ENCODE measurements around the gene MBNL2.

Gene MBNL2

GRCh38 chr13:97353927-97354675 is 132.0 kb downstream of the MBNL2 start:
- Histone ChIP-seq H3K4me1 (ENCODE audit: low read length) (no peaks in the 10 kb centered on the region), H3K79me2 (ENCODE audit: low read length) (no peaks in the 10 kb centered on the region), H3K9me3 (replicated peaks; ENCODE audit: insufficient read depth, low read length) (no peaks in the 10 kb centered on the region), H3K36me3 (replicated peaks; ENCODE audit: insufficient read depth, low read length) (no peaks in the 10 kb centered on the region), H2AFZ (ENCODE audit: low read length) (no peak overlapping the region), H3K27me3 (replicated peaks; ENCODE audit: insufficient read depth, low read length) (no peaks in the 10 kb centered on the region), H3K27ac (ENCODE audit: low read length) (no peak overlapping the region), H3K9ac (ENCODE audit: low read length) (no peak overlapping the region), H3K4me2 (ENCODE audit: low read depth, low read length) (no peak overlapping the region), H3K9me2 (replicated peaks; ENCODE audit: insufficient read depth, low read length) (no peaks in the 10 kb centered on the region), H3F3A (ENCODE audit: insufficient read depth, low read length) (no peaks in the 10 kb centered on the region), H4K20me1 (ENCODE audit: insufficient read depth, low read length) (no peaks in the 10 kb centered on the region), H3K4me3 (ENCODE audit: low read length) (no peak overlapping the region)
- no peak for DNase-seq
- TF ChIP-seq EZH2phosphoT487 (IDR thresholded peaks at IDR 0.05; ENCODE audit: low read length): no peak
- TF ChIP-seq EZH2 (optimal IDR thresholded peaks at IDR 0.05; ENCODE audit: low read depth, low read length): no peak
- TF ChIP-seq CTCF (IDR thresholded peaks at IDR 0.05; ENCODE audit: low read length): no peak

GRCh38 chr13:97354808-97355207 is 132.7 kb downstream of the MBNL2 start:
- H3K9me3 ChIP-seq (replicated peaks; ENCODE audit: insufficient read depth, low read length): no peaks in the 10 kb centered on the region
- no peaks in the 10 kb centered on the region for H3K4me1 ChIP-seq (ENCODE audit: low read length)
- H3K27me3 ChIP-seq (replicated peaks; ENCODE audit: insufficient read depth, low read length): no peaks in the 10 kb centered on the region
- no peak overlapping the region for H3K27ac ChIP-seq (ENCODE audit: low read length)
- no peak overlapping the region for H2AFZ ChIP-seq (ENCODE audit: low read length)
- H3F3A ChIP-seq (ENCODE audit: insufficient read depth, low read length): no peaks in the 10 kb centered on the region
- DNase-seq: no peak
- H3K4me3 ChIP-seq (ENCODE audit: low read length): no peak overlapping the region
- H3K36me3 ChIP-seq (replicated peaks; ENCODE audit: insufficient read depth, low read length): no peaks in the 10 kb centered on the region
- no peaks in the 10 kb centered on the region for H4K20me1 ChIP-seq (ENCODE audit: insufficient read depth, low read length)
- H3K9ac ChIP-seq (ENCODE audit: low read length): no peak overlapping the region
- H3K4me2 ChIP-seq (ENCODE audit: low read depth, low read length): no peak overlapping the region
- H3K9me2 ChIP-seq (replicated peaks; ENCODE audit: insufficient read depth, low read length): no peaks in the 10 kb centered on the region
- no peaks in the 10 kb centered on the region for H3K79me2 ChIP-seq (ENCODE audit: low read length)
- TF ChIP-seq CTCF (IDR thresholded peaks at IDR 0.05; ENCODE audit: low read length) (no peak), EZH2phosphoT487 (IDR thresholded peaks at IDR 0.05; ENCODE audit: low read length) (no peak), EZH2 (optimal IDR thresholded peaks at IDR 0.05; ENCODE audit: low read depth, low read length) (no peak)

GRCh38 chr13:97356592-97356991 is 134.5 kb downstream of the MBNL2 start:
- no peaks in the 10 kb centered on the region for H3K4me1 ChIP-seq (ENCODE audit: low read length)
- DNase-seq: no peak
- H3F3A ChIP-seq (ENCODE audit: insufficient read depth, low read length): no peaks in the 10 kb centered on the region
- no peak overlapping the region for H2AFZ ChIP-seq (ENCODE audit: low read length)
- H3K9ac ChIP-seq (ENCODE audit: low read length): no peak overlapping the region
- H3K36me3 ChIP-seq (replicated peaks; ENCODE audit: insufficient read depth, low read length): no peaks in the 10 kb centered on the region
- no peaks in the 10 kb centered on the region for H3K9me2 ChIP-seq (replicated peaks; ENCODE audit: insufficient read depth, low read length)
- H3K4me2 ChIP-seq (ENCODE audit: low read depth, low read length): no peak overlapping the region
- no peaks in the 10 kb centered on the region for H3K9me3 ChIP-seq (replicated peaks; ENCODE audit: insufficient read depth, low read length)
- no peaks in the 10 kb centered on the region for H3K27me3 ChIP-seq (replicated peaks; ENCODE audit: insufficient read depth, low read length)
- TF ChIP-seq EZH2phosphoT487 (IDR thresholded peaks at IDR 0.05; ENCODE audit: low read length) (no peak), EZH2 (optimal IDR thresholded peaks at IDR 0.05; ENCODE audit: low read depth, low read length) (no peak)
- no peak overlapping the region for H3K27ac ChIP-seq (ENCODE audit: low read length)
- H3K4me3 ChIP-seq (ENCODE audit: low read length): no peak overlapping the region
- H3K79me2 ChIP-seq (ENCODE audit: low read length): no peaks in the 10 kb centered on the region
- H4K20me1 ChIP-seq (ENCODE audit: insufficient read depth, low read length): no peaks in the 10 kb centered on the region

Measured in MM.1S (cell line).